Heart right ventricle (tissue), 16 donors: ENCODE data around the gene PHF19. TPM values are rescaled to one million over a fixed set of nuclear protein-coding genes. Genes with fewer than 3 reads are reported as not detected.

Experiments
- ATAC-seq, 8 donors: fragments of 200-7000 bp; cut with Tn5 transposase; one replicate each; pipeline ENCODE4 v1.9.1; 2020; ENCODE audit warnings: mild to moderate bottlenecking in 8 of 8, moderate library complexity in 8 of 8, moderate number of reproducible peaks in 1 of 8
- DNase-seq, 2 donors: peaks; one replicate each; pipeline ENCODE4 v3.0.0-alpha.2; 2020
- H3K27ac ChIP-seq, 10 donors: fragments of 200-600 bp; sonication (generic) in 2 of 10; one replicate each; pipeline versions ENCODE4 v1.5.0 to v1.8.0; 2020 to 2022; ENCODE audit warnings: mild to moderate bottlenecking in 3 of 10
- H3K27me3 ChIP-seq, 7 donors: fragments of 200-600 bp; one replicate each; pipeline ENCODE4 v1.8.0; 2021 to 2022; ENCODE audit warnings: mild to moderate bottlenecking in 2 of 7
- H3K36me3 ChIP-seq, 9 donors: fragments of 200-600 bp; sonication (generic) in 1 of 9; one replicate each; pipeline versions ENCODE4 v1.5.0 to v1.8.0; 2020 to 2022; ENCODE audit warnings: mild to moderate bottlenecking in 2 of 9
- H3K4me1 ChIP-seq, 9 donors: fragments of 200-600 bp; sonication (generic) in 1 of 9; one replicate each; pipeline versions ENCODE4 v1.5.0 to v1.8.0; 2020 to 2022; ENCODE audit warnings: mild to moderate bottlenecking in 4 of 9
- H3K4me3 ChIP-seq, 10 donors: fragments of 200-600 bp; sonication (generic) in 2 of 10; one replicate each; pipeline versions ENCODE4 v1.5.0 to v1.8.0; 2020 to 2022; ENCODE audit warnings: mild to moderate bottlenecking in 7 of 10, moderate library complexity in 2 of 10
- H3K9me3 ChIP-seq, 11 donors: fragments of 200-600 bp in 10 of 11; sonication (generic) in 2 of 11; one replicate each; pipeline versions ENCODE4 v1.5.0 to v1.8.0; 2013 to 2022; ENCODE audit warnings: mild to moderate bottlenecking in 2 of 11, control low read depth in 1 of 11, moderate library complexity in 1 of 11
- WGBS, 2 donors: extraction: QIAGEN DNeasy Blood & Tissue Kit; methylation state at CpG; one replicate each; pipeline ENCODE4 v1.1.7; 2013; ENCODE audit warnings: inconsistent platforms in 1 of 2; 5-methylcytosine and 5-hydroxymethylcytosine counted together
- intact Hi-C, 10 donors: fragments of 100-400 bp; cut with DNase I; formaldehyde crosslinking; loops; one replicate each; pipeline versions ENCODE4 v1.11.1 to v1.14.2; 2022
- polyA plus RNA-seq, 2 donors: library from polyadenylated mRNA; stranded (reverse); fragments of 200-250 nt; gene quantifications; one replicate each; pipeline ENCODE4 v1.2.3, GENCODE V29; 2013
- total RNA-seq, 10 donors: library from RNA; stranded (reverse); fragmentation: NEBNext Ultra II Directional in 3 of 10; extraction: Animal tissue kit (Norgen Biotek cat#: 25700) in 3 of 10; gene quantifications; one replicate each; pipeline versions ENCODE4 v1.2.1 to v1.2.4, GENCODE V29; 2021 to 2023
- TF ChIP-seq, protein P1 (sequence below), 9 donors: fragments of 200-600 bp; sonication (generic) in 2 of 9; IDR thresholded peaks; one replicate each; pipeline versions ENCODE4 v1.5.0 to v1.8.0; 2021 to 2022; ENCODE audit warnings: antibody characterized with exemption in 9 of 9, mild to moderate bottlenecking in 5 of 9, moderate library complexity in 1 of 9
- donor health status: Arrhythmogenic right ventricular cardiomyopathy.
- donor health status: ischemic (EF 13 %, LVEDD 7.1; RV severe dilation, severe dysfunction).
- donor health status: healthy with polysubstance abuse.
- donor health status: DM: no; HTN: yes; CAD: no.
- donor health status: DM: no; HTN: no; CAD: no.
- donor health status: ischemic (EF 25% LVEDD 6.9; RV normal size, moderate dysfunction).
- donor health status: ischemic (EF 25% LVEDD 5.7; RV mildly dilated, moderate dysfunction).
- donor health status: healthy.
- donor health status: DM: yes; HTN: yes; CAD: no.
- donor health status: Ischemic cardiomyopathy.
- donor health status: ischemic (EF 35%, LVEDD 5.7; RV mildly dilated, moderate dysfunction).
- donor health status: nonischemic (EF 11% LVEDD 7.7; RV severe dilation, severe dysfunction).
- donor health status: DM: yes; HTN: yes; CAD: no.
- donor health status: PGD.
- donor health status: ischemic (EF 29% LVEDD 5.4; RV normal size, mild dysfunction).
- donor health status: nonischemic (EF 23%, LVEDD 6.1; RV moderate dilation, normal function).

PHF19 gene
- total and polyA plus RNA-seq, 12 donors, result 9.2 to 24.0 (median 12.8) TPM

DNA sequence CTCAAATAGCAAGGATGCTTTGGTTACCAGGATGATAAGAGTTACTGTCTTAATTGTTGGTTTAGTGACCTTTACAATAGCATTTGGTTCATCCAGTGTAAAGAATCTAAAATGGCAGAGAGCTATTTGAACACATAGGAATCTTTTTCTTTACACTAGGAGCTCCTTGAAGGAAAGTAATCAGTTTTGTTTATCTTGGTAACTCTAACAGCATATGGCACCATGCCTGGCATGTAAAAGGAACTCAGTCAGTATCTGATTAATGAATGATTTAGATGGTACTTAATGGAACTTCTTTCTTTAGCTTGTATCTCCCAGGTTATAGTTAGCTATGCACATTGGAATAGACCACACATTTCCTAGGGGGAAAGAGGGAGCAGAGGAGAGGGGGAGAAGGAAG lies 44.2 kb downstream of the PHF19 start:
- no peak for ATAC-seq
- no peaks in the 10 kb centered on the region for H3K9me3 ChIP-seq
- TF ChIP-seq, protein P1, sequence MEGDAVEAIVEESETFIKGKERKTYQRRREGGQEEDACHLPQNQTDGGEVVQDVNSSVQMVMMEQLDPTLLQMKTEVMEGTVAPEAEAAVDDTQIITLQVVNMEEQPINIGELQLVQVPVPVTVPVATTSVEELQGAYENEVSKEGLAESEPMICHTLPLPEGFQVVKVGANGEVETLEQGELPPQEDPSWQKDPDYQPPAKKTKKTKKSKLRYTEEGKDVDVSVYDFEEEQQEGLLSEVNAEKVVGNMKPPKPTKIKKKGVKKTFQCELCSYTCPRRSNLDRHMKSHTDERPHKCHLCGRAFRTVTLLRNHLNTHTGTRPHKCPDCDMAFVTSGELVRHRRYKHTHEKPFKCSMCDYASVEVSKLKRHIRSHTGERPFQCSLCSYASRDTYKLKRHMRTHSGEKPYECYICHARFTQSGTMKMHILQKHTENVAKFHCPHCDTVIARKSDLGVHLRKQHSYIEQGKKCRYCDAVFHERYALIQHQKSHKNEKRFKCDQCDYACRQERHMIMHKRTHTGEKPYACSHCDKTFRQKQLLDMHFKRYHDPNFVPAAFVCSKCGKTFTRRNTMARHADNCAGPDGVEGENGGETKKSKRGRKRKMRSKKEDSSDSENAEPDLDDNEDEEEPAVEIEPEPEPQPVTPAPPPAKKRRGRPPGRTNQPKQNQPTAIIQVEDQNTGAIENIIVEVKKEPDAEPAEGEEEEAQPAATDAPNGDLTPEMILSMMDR (IDR thresholded peaks at IDR 0.05), result no peak
- intact Hi-C loops, result no loop called here
- no peak for DNase-seq
- peaks cover 0 to 85% (median 30%) of the 10 kb centered on the region in 9 donors for H3K36me3 ChIP-seq
- H3K4me1 ChIP-seq, result no peaks in the 10 kb centered on the region
- H3K27me3 ChIP-seq, result no peaks in the 10 kb centered on the region
- H3K27ac ChIP-seq, result no peak overlapping the region
- no peak overlapping the region for H3K4me3 ChIP-seq

DNA sequence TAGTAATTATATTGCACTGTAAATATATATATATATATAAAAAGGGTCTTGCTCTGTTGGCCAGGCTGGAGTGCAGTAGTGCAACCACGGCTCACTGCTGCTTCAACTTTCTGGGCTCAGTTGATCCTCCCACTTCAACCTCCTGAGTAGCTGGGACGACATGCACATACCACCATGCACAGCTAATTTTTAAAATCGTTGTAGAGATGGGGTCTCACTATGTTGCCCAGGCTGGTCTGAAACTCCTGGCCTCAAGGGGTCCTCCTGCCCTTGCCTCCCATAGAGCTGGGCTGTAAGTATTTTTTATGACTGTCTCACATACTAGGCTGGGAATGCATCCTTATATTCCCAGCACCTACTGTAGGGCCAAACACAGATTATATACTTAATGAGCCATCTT lies 46.1 kb downstream of the PHF19 start:
- TF ChIP-seq, protein P1 (IDR thresholded peaks at IDR 0.05), result no peak
- H3K4me3 ChIP-seq, result no peak overlapping the region
- intact Hi-C loops, result no loop called here
- peaks cover 0 to 100% (median 45%) of the 10 kb centered on the region in 9 donors for H3K36me3 ChIP-seq
- 94 to 96% methylated on average over 3 of the region's 3 CpGs for WGBS, 2 donors
- DNase-seq, result no peak
- no peaks in the 10 kb centered on the region for H3K4me1 ChIP-seq
- H3K9me3 ChIP-seq, result peaks cover 0 to 7% (median 0%) of the 10 kb centered on the region in 11 donors
- ATAC-seq, result no peak
- H3K27ac ChIP-seq, result no peak overlapping the region
- no peaks in the 10 kb centered on the region for H3K27me3 ChIP-seq

DNA sequence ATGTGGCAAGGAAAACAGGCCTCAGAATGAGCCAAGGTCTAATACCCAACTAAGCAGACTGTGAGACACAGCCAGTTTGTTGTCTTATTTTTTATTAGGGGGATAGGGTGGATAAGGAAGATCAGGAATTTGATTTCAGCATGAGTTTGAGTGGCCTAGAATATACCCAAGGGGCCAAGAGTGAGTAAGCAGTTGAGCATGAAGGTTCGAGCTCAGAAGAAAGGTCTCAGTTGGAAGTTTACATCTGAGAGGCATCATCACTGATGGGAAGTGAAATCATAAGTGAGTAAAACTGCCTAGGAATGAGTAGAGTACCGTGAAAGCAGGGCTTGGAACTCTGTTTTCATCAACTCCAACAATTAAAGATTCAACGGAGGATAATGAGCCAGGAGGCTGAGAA lies 46.8 kb downstream of the PHF19 start:
- no peaks in the 10 kb centered on the region for H3K27me3 ChIP-seq

DNA sequence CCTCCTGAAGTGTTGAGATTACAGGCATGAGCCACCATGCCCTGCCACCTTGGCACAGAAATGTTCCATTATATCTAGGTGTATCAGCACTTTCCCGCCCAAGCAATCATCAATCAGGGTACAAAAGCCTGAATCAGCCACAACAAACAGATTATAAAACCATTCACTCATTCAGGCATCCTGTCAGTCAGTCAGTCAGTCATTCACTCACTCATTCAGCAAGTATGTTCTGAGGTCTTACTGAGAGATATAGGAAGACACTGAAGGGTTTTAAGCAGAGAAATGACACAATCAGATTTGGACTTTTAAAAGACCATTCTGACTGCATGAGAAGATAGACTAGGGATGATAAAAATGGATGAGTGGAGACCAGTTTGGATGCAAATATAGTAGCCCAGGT lies 47.3 kb downstream of the PHF19 start:
- intact Hi-C loops, result no loop called here
- Histone ChIP-seq H3K4me3 (no peak overlapping the region), H3K4me1 (no peaks in the 10 kb centered on the region), H3K27ac (no peak overlapping the region), H3K9me3 (peaks cover 0 to 16% (median 0%) of the 10 kb centered on the region in 11 donors), H3K27me3 (no peaks in the 10 kb centered on the region), H3K36me3 (peaks cover 0 to 100% (median 47%) of the 10 kb centered on the region in 9 donors)
- TF ChIP-seq, protein P1 (IDR thresholded peaks at IDR 0.05), result no peak
- 93 to 96% methylated on average over 1 of the region's 1 CpG for WGBS, 2 donors
- DNase-seq (no peak), ATAC-seq (no peak)

More for the DNA sequence above, 46.8 kb downstream of the PHF19 start:
- H3K4me1 ChIP-seq, result no peaks in the 10 kb centered on the region
- TF ChIP-seq, protein P1 (IDR thresholded peaks at IDR 0.05), result no peak
- WGBS, 2 donors, result 87 to 88% methylated on average over 3 of the region's 3 CpGs
- intact Hi-C loops, result no loop called here
- DNase-seq (no peak), ATAC-seq (no peak)
- H3K9me3 ChIP-seq, result peaks cover 0 to 14% (median 0%) of the 10 kb centered on the region in 11 donors
- H3K4me3 ChIP-seq, result no peak overlapping the region
- H3K27ac ChIP-seq, result no peak overlapping the region
- peaks cover 0 to 100% (median 47%) of the 10 kb centered on the region in 9 donors for H3K36me3 ChIP-seq
